GM19328 (cell line): Measurements from ENCODE around the gene BIRC6.
"Not testable (repeated sequence)": the region's sequence is repeated elsewhere in the genome, so short reads cannot be mapped to it uniquely, and the experiment has no call there.

Experiments used
- ATAC-seq: cut with Tn5 transposase; IDR thresholded peaks from one replicate; pipeline ENCODE4 v1.9.1; 2021; ENCODE audit warnings: mild to moderate bottlenecking, moderate library complexity; ENCODE audit not compliant: unreplicated experiment

Gene BIRC6

GRCh38 chr2:32502941-32503340 is 146.1 kb downstream of the BIRC6 start:
- ATAC-seq, result no peak

- no peak for ATAC-seq
Measured at GRCh38 chr2:32504877-32505478, 148.2 kb downstream of the BIRC6 start.

DNA sequence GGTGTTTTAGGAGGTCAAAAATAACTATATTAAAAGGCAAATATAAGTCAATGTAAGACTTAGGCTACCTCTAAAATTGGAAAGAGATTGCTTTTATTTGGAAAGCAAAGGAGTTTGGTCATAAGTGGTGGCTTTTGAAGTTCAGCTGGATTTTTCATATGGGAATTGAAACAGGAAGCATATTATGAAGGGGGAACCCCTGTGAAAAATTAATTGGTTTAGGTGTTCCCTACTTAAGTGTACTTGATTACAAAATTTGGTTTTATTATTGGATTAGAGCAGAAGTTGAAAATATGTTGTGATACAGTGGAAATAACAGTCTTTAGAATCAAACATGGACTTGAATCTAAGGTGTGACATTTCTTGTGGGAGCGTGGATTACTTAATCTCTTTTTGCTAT is 149.6 kb downstream of the BIRC6 start:
- no peak for ATAC-seq

DNA sequence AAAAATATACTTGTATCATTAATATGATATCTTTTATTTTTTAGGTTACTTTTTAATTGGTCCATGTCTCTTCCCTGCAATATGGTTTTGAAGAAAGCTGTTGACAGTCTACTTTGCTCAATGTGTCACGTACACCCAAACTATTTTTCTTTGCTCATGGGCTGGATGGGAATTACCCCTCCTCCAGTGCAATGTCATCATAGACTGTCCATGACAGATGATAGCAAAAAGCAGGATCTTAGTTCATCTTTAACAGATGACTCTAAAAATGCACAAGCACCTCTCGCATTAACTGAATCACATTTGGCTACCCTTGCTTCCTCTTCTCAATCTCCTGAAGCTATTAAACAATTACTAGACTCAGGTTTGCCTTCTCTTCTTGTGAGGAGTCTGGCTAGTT is 158.1 kb downstream of the BIRC6 start:
- no peak for ATAC-seq

DNA sequence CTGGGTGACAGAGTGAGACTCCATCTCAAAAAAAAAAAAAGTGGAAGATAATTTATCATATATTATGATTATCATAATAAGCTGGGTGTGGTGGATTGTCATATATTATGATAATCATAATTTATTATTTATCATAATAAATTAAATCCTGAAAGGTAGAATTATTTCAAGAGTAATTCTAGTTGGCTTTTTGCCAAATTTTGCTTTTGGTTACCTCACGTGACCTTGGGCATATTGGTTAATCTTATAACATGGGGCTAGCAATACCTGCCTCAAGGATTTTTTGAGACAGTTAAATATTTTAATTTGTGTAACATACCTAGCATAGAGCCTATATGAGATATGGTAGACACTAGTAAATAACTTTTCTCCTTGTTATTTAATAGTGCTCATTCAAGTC is 159.7 kb downstream of the BIRC6 start:
- no peak for ATAC-seq

DNA sequence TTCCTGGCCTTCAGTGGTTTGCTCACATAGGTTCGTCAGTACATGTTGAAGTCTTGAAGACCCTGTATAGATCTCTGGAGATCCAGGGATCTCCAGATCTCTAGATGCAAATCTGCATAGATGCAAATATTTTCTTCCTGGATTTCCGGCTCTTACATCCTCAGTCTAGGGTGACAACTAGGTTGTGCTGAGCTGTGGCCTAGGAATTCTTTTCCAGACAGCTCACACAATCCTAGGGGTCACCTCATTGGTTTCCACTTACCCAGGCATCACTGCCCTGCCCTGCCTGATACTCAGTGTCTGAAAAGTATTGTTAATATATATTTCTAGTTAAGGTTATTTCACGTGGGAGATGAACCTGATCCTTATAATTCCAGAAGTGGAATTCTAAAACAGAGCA is 165.9 kb downstream of the BIRC6 start:
- ATAC-seq, result no peak

DNA sequence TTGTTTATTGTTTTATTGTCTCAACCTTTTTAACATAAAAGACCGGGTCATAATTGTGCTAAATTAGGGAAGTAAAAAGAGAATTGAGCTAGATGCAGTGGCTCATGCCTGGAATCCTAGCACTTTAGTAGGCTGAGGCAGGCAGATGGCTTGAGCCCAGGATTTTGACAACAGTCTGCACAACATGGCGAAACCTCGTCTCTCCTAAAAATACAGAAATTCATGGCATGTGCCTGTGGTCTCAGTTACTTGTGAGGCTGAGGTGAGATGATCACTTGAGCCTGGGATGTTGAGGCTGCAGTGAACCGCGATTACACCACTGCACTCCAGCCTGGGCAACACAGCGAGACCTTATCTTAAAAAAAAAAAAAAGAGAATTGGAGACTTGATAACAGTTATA is 166.9 kb downstream of the BIRC6 start:
- ATAC-seq, result no peak

- ATAC-seq, result no peak
Measured at GRCh38 chr2:32532341-32532740, 175.5 kb downstream of the BIRC6 start.

- ATAC-seq, result no peak
Measured at GRCh38 chr2:32532961-32533360, 176.1 kb downstream of the BIRC6 start.

- no peak for ATAC-seq
Measured at GRCh38 chr2:32534831-32535230, 178.0 kb downstream of the BIRC6 start.

GRCh38 chr2:32538735-32539134 is 181.9 kb downstream of the BIRC6 start:
- no peak for ATAC-seq

- ATAC-seq, result not testable (repeated sequence)
Measured at GRCh38 chr2:32552483-32552882, 195.7 kb downstream of the BIRC6 start.

DNA sequence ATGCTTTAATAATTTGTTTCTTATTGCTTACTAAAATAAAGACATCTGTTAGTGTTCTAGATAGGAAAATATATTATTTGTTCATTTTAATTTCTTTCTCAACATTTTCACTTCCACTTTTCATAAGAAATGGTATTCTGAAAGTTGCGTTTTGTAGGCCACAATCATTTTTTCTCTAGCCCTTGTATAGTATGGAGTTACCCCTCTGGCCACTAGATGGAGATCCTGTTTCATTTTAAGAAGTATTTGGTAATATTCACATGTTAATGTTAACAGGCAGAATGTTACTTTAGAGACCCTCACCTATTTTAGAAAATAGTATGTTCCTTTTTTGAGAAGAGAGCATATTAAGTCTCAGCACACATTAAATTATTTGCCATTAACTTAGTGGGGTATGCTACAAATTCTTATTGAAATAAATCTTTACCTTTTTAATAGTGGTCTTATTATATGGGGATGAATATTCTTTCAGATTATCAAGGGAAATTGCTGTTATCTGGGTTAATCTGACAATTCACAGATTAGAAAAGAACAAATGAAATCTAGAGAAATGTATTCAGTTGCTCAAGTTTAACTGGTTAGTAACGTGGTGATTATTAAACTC is 197.1 kb downstream of the BIRC6 start:
- no peak for ATAC-seq

DNA sequence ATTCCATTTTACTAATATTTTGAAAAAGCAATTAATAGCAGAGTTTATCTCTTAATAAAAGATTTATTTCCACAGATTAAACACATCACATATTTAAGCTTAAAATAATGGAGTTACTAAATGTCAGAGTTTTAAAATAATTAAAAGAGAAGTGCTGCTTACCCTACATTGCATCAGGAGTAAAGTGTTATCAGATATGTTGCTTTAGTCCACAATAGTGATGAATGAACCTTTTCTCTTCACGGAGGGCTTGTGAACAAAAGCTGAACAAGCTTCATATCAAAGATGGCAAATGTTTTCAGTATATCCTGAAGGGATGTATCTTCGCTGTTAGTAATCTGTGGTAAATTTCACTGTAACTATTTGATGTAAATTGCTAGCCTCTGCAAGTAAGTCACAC is 201.7 kb downstream of the BIRC6 start:
- ATAC-seq, result no peak

DNA sequence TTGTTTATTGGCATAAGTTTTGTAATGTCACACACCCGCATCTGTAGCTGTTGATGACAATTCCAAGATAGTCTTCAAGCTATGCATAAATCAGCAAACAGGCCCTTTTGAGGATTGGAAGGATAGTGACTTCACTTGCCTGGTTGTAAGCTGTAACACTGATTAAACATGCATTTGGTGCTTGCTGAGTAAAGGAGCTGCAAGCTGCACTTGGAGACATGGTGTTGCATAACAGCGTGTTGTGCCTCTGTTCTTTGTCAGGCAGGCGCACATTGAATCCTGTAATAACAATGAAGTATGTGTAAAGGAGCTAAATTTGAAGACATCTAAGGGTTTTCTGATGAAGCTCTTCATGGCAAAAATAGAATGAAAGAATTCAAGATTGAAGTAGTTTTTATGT is 202.3 kb downstream of the BIRC6 start:
- ATAC-seq, result no peak

DNA sequence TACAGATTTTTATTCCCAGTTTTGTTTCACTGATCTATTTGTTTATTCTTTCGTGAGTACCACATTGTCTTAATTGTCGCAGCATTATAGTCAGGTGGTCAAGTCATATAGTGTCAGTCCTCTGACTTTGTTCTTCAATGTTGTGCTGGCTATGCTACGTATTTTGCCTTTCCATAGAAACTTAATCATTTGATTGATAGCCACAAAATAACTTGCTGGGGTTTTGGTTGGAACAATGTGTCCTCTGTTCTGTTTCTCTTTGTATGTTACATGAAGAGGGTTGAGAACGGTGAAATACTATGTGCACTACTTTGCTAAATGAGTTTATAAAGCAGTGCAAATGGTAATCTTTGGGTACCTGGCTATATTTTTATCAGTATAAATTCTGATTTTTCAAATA is 206.1 kb downstream of the BIRC6 start:
- no peak for ATAC-seq

GRCh38 chr2:32564417-32565035 is 207.7 kb downstream of the BIRC6 start:
- no peak for ATAC-seq

- no peak for ATAC-seq
Measured at GRCh38 chr2:32565902-32566301, 209.1 kb downstream of the BIRC6 start.

- no peak for ATAC-seq
Measured at GRCh38 chr2:32572030-32572429, 215.2 kb downstream of the BIRC6 start.

DNA sequence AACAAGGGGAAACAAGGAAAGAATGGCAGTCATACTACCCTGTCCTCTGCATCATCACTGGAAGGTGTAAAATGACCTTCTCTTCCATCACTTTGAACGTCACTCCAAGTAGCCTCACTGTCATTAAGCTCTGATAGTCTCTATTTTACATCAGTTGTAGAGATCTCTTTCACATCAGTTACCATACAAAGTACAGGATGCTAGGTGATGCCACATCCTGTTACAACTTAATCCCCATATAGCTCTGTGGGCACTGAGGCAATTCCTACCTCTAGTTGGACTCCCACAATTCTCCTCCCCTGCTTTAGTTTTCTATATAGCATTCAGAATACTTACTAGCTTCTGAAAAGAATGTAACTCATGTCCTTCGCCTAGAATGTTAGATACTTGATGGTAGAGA is 215.9 kb downstream of the BIRC6 start:
- no peak for ATAC-seq

- ATAC-seq, result no peak
Measured at GRCh38 chr2:32591669-32592463, 235.0 kb downstream of the BIRC6 start.

GRCh38 chr2:32594573-32594972 is 237.8 kb downstream of the BIRC6 start:
- no peak for ATAC-seq
